Neural progenitor cell (in vitro differentiated cells): ENCODE data around the gene HAAO. TPM values are rescaled to one million over a fixed set of nuclear protein-coding genes. Genes with fewer than 3 reads are reported as not detected.

ENCODE experiments used
- DNase-seq: peaks from one replicate; pipeline ENCODE4 v3.0.0-alpha.2; 2016; ENCODE audit warnings: low spot score
- H2AFZ ChIP-seq: fragments of 200-600 bp; sonication (generic); replicated peaks from 2 replicates; pipeline ENCODE4 v1.6.1; 2016; ENCODE audit warnings: antibody characterized with exemption
- H3F3A ChIP-seq: fragments of 200-600 bp; sonication (generic); 2 replicates; pipeline ENCODE4 v1.6.1; 2016; ENCODE audit warnings: antibody characterized with exemption, low read depth
- H3K27ac ChIP-seq: fragments of 200-600 bp; sonication (generic); 2 replicates; pipeline ENCODE4 v1.5.1; 2016; ENCODE audit warnings: mild to moderate bottlenecking
- H3K27me3 ChIP-seq: fragments of 200-600 bp; sonication (generic); 2 replicates; pipeline ENCODE4 v1.6.1; 2016; ENCODE audit warnings: mild to moderate bottlenecking, moderate library complexity
- H3K36me3 ChIP-seq: fragments of 200-600 bp; sonication (generic); 2 replicates; pipeline ENCODE4 v1.5.1; 2016
- H3K4me1 ChIP-seq: fragments of 200-600 bp; sonication (generic); 2 replicates; pipeline ENCODE4 v1.6.1; 2016; ENCODE audit warnings: mixed run types
- H3K4me2 ChIP-seq: fragments of 200-600 bp; sonication (generic); 2 replicates; pipeline ENCODE4 v1.6.1; 2016
- H3K4me3 ChIP-seq: fragments of 200-600 bp; sonication (generic); 2 replicates; pipeline ENCODE4 v1.5.1; 2016
- H3K79me2 ChIP-seq: fragments of 200-600 bp; sonication (generic); 2 replicates; pipeline ENCODE4 v1.6.1; 2016; ENCODE audit warnings: low read depth
- H3K9ac ChIP-seq: fragments of 200-600 bp; sonication (generic); 2 replicates; pipeline ENCODE4 v1.6.1; 2016
- H3K9me3 ChIP-seq: fragments of 200-600 bp; sonication (generic); 2 replicates; pipeline ENCODE4 v1.5.1; 2016; ENCODE audit warnings: low read depth
- H4K20me1 ChIP-seq: fragments of 200-600 bp; sonication (generic); 2 replicates; pipeline ENCODE4 v1.6.1; 2016; ENCODE audit warnings: low read depth
- H3K27ac Mint-ChIP-seq: 3 replicates; pipeline ENCODE4 v1.8.0; 2021; ENCODE audit warnings: mixed read lengths
- H3K27me3 Mint-ChIP-seq: 2 replicates; pipeline ENCODE4 v1.8.0; 2022; ENCODE audit warnings: low read depth, mild to moderate bottlenecking, inconsistent platforms, moderate library complexity, mixed read lengths; ENCODE audit not compliant: insufficient read depth
- H3K36me3 Mint-ChIP-seq: 3 replicates; pipeline ENCODE4 v1.8.0; 2021; ENCODE audit warnings: mixed read lengths
- H3K4me1 Mint-ChIP-seq: 3 replicates; pipeline ENCODE4 v1.8.0; 2021; ENCODE audit warnings: mixed read lengths
- H3K4me3 Mint-ChIP-seq: 3 replicates; pipeline ENCODE4 v1.8.0; 2021; ENCODE audit warnings: mild to moderate bottlenecking, moderate library complexity, mixed read lengths
- H3K9me3 Mint-ChIP-seq: 3 replicates; pipeline ENCODE4 v1.8.0; 2020; ENCODE audit warnings: mixed read lengths
- CTCF ChIP-seq: fragments of 200-600 bp; sonication (generic); IDR thresholded peaks from 2 replicates; pipeline ENCODE4 v1.5.1; 2017; ENCODE audit warnings: antibody characterized with exemption, mild to moderate bottlenecking
- EZH2 ChIP-seq: fragments of 200-600 bp; sonication (generic); IDR thresholded peaks from 2 replicates; pipeline ENCODE4 v1.6.1; 2017; ENCODE audit warnings: antibody characterized with exemption, mild to moderate bottlenecking, moderate library complexity
- EZH2phosphoT487 ChIP-seq: fragments of 200-600 bp; sonication (generic); IDR thresholded peaks from 2 replicates; pipeline ENCODE4 v1.6.1; 2017; ENCODE audit warnings: antibody characterized with exemption
- total RNA-seq: library from RNA; depleted of rRNA; stranded (reverse); fragments of >200 nt; gene quantifications from 2 replicates; pipeline ENCODE4 v1.2.3, GENCODE V29; 2015; ENCODE audit warnings: low replicate concordance

The HAAO gene
- total RNA-seq, 1 donor from 2014 or later: 0.77 TPM

GRCh38 chr2:42758751-42759150, 33.6 kb downstream of the HAAO start:
- Mint-ChIP-seq H3K9me3 (no peaks in the 10 kb centered on the region), H3K36me3 (peaks cover 3% of the 10 kb centered on the region), H3K27me3 (peaks cover 2% of the 10 kb centered on the region), H3K4me1 (peaks cover 12% of the 10 kb centered on the region), H3K27ac (no peak overlapping the region), H3K4me3 (no peak overlapping the region)
- H3K9ac ChIP-seq: no peak overlapping the region
- H2AFZ ChIP-seq: no peak overlapping the region
- TF ChIP-seq EZH2phosphoT487 (no peak), CTCF (no peak), EZH2 (no peak)
- no peaks in the 10 kb centered on the region for H3K27me3 ChIP-seq
- H3K36me3 ChIP-seq: no peaks in the 10 kb centered on the region
- H3K4me2 ChIP-seq: no peak overlapping the region
- no peaks in the 10 kb centered on the region for H3K9me3 ChIP-seq
- H3K79me2 ChIP-seq: no peaks in the 10 kb centered on the region
- H3F3A ChIP-seq: no peaks in the 10 kb centered on the region
- H3K27ac ChIP-seq: no peak overlapping the region
- H4K20me1 ChIP-seq: no peaks in the 10 kb centered on the region
- DNase-seq: no peak
- H3K4me1 ChIP-seq: no peaks in the 10 kb centered on the region
- no peak overlapping the region for H3K4me3 ChIP-seq

GRCh38 chr2:42757981-42758740, 34.2 kb downstream of the HAAO start:
- Mint-ChIP-seq H3K4me1 (peaks cover 14% of the 10 kb centered on the region), H3K27me3 (peaks cover 2% of the 10 kb centered on the region), H3K27ac (peak overlapping the region; percentile 34), H3K4me3 (no peak overlapping the region), H3K9me3 (no peaks in the 10 kb centered on the region), H3K36me3 (no peaks in the 10 kb centered on the region)
- no peak for TF ChIP-seq CTCF
- no peak for TF ChIP-seq EZH2
- no peak for TF ChIP-seq EZH2phosphoT487
- no peaks in the 10 kb centered on the region for H3K36me3 ChIP-seq
- H3K79me2 ChIP-seq: no peaks in the 10 kb centered on the region
- H3K9me3 ChIP-seq: no peaks in the 10 kb centered on the region
- H3K27me3 ChIP-seq: no peaks in the 10 kb centered on the region
- H3K9ac ChIP-seq: no peak overlapping the region
- no peaks in the 10 kb centered on the region for H4K20me1 ChIP-seq
- no peak overlapping the region for H3K27ac ChIP-seq
- no peak for DNase-seq
- H3K4me2 ChIP-seq: no peak overlapping the region
- H3K4me1 ChIP-seq: no peaks in the 10 kb centered on the region
- H3F3A ChIP-seq: no peaks in the 10 kb centered on the region
- no peak overlapping the region for H3K4me3 ChIP-seq
- H2AFZ ChIP-seq: no peak overlapping the region

GRCh38 chr2:42756966-42757513, 35.3 kb downstream of the HAAO start:
- H3K27ac Mint-ChIP-seq: no peak overlapping the region

More at GRCh38 chr2:42756966-42757513, 35.3 kb downstream of the HAAO start:
- no peak for TF ChIP-seq CTCF
- Histone ChIP-seq H3K4me2 (no peak overlapping the region), H3K9ac (no peak overlapping the region), H3K27ac (no peak overlapping the region), H3K4me3 (no peak overlapping the region), H2AFZ (no peak overlapping the region), H3F3A (no peaks in the 10 kb centered on the region), H3K36me3 (no peaks in the 10 kb centered on the region), H4K20me1 (no peaks in the 10 kb centered on the region), H3K27me3 (no peaks in the 10 kb centered on the region), H3K4me1 (no peaks in the 10 kb centered on the region), H3K9me3 (no peaks in the 10 kb centered on the region), H3K79me2 (no peaks in the 10 kb centered on the region)
- Mint-ChIP-seq H3K27me3 (peaks cover 2% of the 10 kb centered on the region), H3K36me3 (no peaks in the 10 kb centered on the region), H3K4me1 (peaks cover 16% of the 10 kb centered on the region), H3K9me3 (no peaks in the 10 kb centered on the region), H3K4me3 (no peak overlapping the region)
- no peak for DNase-seq
